Cardiac septum (tissue), 1 donor: ENCODE data around the gene BCL6. TPM values are rescaled to one million over a fixed set of nuclear protein-coding genes. Genes with fewer than 3 reads are reported as not detected.

ENCODE experiments used
- DNase-seq: peaks from one replicate; pipeline ENCODE4 v3.0.0-alpha.2; 2020; ENCODE audit warnings: low spot score
- intact Hi-C: fragments of 100-400 bp; cut with DNase I; formaldehyde crosslinking; loops from one replicate; pipeline ENCODE4 v1.14.0; 2022
- total RNA-seq: library from RNA; stranded (reverse); fragmentation: NEBNext Ultra II Directional; extraction: Animal tissue kit (Norgen Biotek cat#: 25700); gene quantifications from one replicate; pipeline ENCODE4 v1.2.1, GENCODE V29; 2021
- donor health status: DM: no; HTN: no; CAD: no.

BCL6 gene
- total RNA-seq, 1 donor from 2014 or later: 67.4 TPM

DNA sequence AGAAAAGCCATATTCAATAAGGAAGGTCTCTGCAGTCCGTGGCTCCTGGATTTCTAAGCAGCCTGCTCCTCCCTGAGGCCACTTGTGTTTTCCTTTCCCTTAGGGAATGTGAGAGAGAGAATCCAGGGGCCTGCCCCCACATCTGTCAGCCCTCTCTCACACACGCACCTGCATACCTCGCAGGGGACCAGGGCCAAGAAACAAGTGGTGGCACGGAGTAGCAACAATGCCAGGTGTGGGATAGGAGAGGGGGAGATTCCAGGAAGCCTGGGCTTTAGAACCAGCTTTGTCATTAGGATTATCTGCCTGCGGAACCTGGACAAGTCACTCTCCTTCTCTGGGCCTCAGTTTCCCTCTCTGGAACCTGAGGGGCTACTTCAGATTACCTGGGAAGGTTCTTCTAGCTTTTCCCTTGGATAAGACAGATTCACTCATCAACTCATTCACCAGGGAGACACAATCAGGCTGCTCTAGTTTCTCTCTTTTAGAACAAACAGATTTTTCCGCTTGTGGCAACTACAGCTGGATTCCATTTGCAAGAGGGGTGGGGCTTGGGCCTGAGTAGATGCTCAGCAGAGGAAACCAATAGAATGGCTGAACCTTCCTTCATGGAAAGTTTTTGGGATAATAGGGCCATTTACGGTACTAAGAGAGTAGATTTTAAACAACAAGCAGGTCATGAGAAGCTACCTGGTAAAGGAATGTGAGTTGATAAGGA lies 19.5 kb downstream of the BCL6 start:
- intact Hi-C loops: no loop called here
- DNase-seq: no peak

- intact Hi-C loops: no loop called here
- DNase-seq: no peak
These were observed 20.0 kb downstream of the BCL6 start for GRCh38 chr3:187725224-187725623.

- intact Hi-C loops: no loop called here
- no peak for DNase-seq
These were observed 23.1 kb downstream of the BCL6 start for GRCh38 chr3:187722206-187722612.

GRCh38 chr3:187721055-187721454 lies 24.2 kb downstream of the BCL6 start:
- intact Hi-C loops: no loop called here
- no peak for DNase-seq

- intact Hi-C loops: no loop called here
- DNase-seq: no peak
These were observed 25.0 kb downstream of the BCL6 start for GRCh38 chr3:187720337-187720670.

DNA sequence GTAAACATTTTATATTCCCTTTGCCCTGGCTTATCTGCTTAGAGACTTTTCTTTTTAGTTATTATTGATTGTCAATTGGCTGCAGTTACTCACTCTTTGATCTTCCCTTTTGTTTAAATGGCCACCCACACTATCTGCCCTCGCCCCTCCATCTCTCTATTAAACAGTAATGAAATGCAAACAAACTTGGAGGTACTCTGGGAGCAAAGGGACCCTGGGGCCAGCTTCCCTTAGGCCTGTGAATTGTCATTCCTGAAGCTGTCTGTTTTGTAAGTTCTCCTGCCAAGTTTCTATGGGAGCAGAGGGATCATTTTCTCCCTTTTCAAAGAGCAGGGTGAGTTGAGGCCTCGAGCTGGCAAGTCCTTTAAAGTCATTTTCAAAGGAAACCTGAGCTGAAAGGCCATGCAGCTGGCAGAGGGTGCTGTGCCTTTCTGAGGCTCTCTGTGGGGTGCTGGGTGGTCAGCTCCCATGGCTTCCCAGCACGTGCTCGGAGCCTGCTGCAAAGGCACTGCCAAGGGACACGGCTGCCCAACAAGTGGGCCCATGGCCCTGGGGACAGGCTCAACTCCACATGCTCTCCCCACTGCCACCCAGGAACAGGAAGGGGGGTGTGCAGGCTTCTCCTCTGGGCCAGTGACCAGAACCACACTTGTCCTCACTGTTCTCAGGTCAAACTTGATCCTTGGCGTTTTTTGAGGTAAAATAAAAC lies 25.5 kb downstream of the BCL6 start:
- DNase-seq: no peak
- intact Hi-C loops: no loop called here

DNA sequence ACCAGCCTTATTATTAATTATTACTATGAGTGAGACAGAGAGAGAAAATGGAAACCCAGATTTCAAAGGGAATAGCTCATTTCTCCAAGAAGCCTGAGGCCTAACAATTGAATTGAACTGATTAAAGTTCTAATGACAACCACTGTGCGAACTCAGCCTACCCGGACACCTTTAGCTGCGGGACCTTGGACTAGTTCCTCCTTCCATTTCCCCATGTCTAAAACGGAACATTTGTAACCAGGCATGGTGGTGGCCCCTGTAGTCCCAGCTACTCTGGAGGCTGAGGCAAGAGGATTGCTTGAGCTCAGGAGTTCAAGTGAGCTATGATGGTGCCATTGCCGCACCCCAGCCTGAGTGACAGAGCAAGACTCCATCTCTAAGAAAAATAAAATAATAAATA lies 26.5 kb downstream of the BCL6 start:
- DNase-seq: no peak
- intact Hi-C loops: no loop called here

DNA sequence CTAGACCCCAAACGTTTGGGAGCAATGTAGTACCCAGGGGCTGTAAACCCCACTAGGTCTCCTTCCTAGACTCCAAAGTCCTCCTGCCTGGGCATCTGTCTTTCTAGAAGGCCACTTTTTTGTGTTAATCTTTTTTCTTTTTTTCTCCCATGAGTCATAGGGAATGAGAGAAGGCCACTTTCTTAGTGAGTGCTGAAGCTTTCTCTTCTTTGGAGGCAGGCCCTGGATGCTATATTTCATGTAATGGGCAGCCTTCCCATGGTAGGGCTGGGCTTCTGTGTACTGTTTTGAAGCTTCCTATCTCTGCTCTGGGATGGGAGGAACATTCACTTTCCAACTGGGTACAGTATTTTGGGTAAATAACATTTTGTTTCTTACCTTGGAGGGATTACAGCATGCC lies 27.7 kb downstream of the BCL6 start:
- no peak for DNase-seq
- intact Hi-C loops: no loop called here

- intact Hi-C loops: loop anchor here (1.0 to 2.0 kb wide), 3 partner anchors 36 to 494 kb away; no protein-coding TSS in a partner anchor
- DNase-seq: no peak
These were observed 30.8 kb downstream of the BCL6 start for GRCh38 chr3:187714404-187714979.

DNA sequence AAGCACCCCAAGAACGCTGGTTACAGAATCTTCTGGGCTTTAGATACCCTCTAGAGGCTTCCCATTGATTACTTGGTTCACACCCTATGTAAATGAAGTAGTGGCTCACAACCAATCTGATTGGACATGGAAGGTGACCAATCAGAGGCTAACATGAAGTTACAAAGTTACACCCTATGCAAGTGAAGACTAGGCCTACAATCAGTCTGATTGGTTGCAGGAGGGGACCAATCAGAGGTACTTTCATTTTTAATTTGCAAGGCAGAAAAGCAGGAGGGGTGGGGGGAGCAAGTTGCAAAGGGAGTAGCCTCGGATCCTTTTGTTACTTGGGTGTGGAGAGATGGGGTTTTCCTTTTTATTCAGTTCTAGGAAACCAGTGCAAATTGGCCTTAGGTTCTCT lies 31.8 kb downstream of the BCL6 start:
- no peak for DNase-seq
- intact Hi-C loops: no loop called here

DNA sequence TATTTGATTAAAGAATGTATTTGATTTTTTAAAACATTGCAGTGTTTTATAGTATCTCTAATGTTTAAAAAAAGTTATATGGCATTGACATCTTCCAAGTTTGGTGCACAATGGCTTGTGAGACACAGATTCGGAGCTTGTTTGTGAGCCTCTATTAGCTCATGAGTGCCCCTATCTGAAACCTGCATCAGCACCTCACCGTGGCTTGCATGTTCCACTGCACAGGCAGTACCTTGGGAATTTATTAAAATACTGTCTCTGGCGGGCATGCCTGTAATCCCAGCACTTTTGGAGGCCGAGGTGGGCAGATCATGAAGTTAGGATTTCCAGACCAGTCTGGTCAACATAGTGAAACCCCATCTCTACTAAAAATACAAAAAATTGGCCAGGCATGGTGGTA lies 36.1 kb downstream of the BCL6 start:
- intact Hi-C loops: no loop called here
- DNase-seq: no peak

GRCh38 chr3:187708696-187709095 lies 36.6 kb downstream of the BCL6 start:
- DNase-seq: no peak
- intact Hi-C loops: no loop called here

DNA sequence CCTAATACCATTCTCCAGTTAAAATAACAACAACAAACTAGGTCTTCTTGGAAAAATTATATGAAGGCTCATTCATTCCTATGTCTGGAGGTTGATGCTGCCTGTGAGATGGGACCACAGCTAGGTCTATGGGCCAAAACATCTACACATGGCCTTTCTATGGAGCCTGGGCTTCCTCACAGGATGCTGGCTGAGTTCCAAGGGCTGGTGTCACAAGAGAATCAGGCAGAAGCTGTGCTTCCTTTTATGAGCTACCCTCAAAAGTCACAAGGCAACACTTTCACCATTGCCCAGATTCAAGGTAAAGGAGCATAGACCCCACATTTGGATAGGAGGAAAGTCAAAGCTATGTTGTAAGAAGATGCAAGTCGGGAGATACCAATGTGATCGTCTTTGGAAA lies 38.3 kb downstream of the BCL6 start:
- no peak for DNase-seq
- intact Hi-C loops: no loop called here

DNA sequence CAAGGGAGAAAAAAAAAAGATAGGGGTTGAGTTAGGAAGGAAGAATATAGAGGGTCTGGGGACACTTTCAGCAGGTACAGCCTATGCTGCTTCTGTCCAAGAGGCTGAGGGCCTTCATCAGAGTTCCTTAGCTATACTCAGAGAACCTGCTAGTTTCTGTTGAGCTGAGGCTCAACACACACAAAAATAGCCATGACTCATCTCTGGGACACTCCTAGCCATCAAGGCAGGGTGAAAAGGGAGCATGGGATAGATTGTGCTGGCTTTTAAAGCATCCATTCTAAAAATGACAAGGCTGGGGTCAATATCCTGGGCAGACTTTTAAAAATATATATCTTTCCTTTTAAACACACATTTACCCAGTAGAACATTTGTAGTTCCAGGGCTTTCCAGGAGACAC lies 40.1 kb downstream of the BCL6 start:
- intact Hi-C loops: no loop called here
- no peak for DNase-seq

GRCh38 chr3:187702507-187703033 lies 42.7 kb downstream of the BCL6 start, which contains the start of gene RTP2:
Gene RTP2 (minus strand): TSS chr3:187702557. CDS start chr3:187702128, 429 bp downstream.
- intact Hi-C loops: no loop called here
- no peak for DNase-seq

- no peak for DNase-seq
- intact Hi-C loops: no loop called here
These were observed 45.0 kb downstream of the BCL6 start for GRCh38 chr3:187700249-187700648.

DNA sequence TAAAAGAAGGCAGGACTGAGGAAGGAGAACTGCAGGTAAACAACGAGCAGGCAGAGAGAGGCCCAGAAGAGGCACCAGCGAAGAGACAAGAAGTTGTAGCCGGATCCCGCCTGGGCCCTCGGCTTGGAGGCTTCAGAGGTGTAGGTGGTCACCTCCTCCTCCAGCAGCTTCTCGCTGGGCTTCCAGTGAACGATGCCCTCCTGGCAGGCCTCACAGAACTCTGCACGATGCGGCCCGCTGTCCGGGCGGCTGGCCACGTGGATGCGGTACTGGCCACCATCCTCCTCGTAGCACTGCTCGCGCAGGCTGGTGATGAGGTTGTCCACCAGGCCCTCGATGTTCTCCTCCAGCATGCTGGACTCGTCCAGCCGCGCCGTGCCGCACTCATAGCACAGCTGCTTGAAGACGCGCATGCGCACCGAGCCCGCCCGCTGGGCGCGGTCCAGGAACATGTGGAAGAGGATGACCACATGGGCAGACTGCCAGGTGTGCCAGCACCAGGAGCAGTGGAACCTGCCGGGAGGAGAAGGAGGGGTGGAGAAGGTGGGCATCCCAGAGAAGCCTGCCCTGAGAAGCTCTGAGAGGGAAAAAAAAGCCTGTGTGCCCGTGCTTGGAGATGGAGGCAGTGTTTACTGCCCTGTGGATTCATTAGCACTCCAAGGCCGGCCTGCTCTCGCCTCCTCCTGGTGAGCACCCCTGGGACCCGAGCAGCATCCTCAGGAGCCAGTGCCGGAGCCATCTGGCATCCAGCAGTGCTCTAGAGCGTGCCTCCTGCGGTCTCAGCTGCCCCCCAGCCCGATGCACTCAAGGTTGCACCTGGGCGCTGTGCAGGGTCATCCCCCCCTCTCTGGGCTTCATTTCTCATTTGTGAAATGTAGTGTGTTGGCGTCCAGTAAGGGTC lies 46.5 kb downstream of the BCL6 start:
- intact Hi-C loops: no loop called here
- no peak for DNase-seq

DNA sequence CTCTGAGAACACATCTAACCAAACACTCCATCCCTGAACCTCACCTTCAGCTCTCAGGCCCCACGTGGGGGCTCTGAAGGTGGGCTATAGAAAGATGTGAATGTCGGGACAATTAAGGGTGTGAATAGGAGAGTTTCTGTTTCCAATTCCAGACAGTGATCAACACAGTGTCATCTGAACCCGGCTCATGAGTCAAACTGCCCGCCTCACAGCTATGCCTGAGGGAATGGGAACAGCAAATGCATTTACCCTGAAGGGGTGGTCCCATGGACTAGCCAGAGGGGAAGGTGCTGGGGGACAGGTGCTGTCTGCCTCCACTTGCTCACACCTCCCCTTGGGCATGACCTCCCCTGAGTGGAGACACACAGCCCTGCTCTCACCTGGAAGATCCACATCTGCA lies 49.2 kb downstream of the BCL6 start:
- intact Hi-C loops: no loop called here

GRCh38 chr3:187695449-187695848 lies 49.8 kb downstream of the BCL6 start:
- no peak for DNase-seq
- intact Hi-C loops: no loop called here

More for the DNA sequence above, 49.2 kb downstream of the BCL6 start:
- no peak for DNase-seq

GRCh38 chr3:187694801-187695200 lies 50.5 kb downstream of the BCL6 start:
- DNase-seq: no peak
- intact Hi-C loops: no loop called here
